B cell (primary cell): ENCODE data around the gene SERPINE2. TPM values are rescaled to one million over a fixed set of nuclear protein-coding genes. Genes with fewer than 3 reads are reported as not detected.

ENCODE experiments used
- ATAC-seq: fragments of 200-7000 bp; cut with Tn5 transposase; one replicate; pipeline ENCODE4 v1.10.0; 2021; ENCODE audit warnings: low read depth, mild to moderate bottlenecking, moderate number of reproducible peaks, moderate library complexity
- CTCF ChIA-PET: fragments of 350-600 bp; sonication (Branson Sonifier 250); formaldehyde crosslinking; loops from one replicate; lab custom pipeline; 2021; ENCODE audit warnings: antibody characterized with exemption, inconsistent platforms; lab: Charles Lee
- POLR2A ChIA-PET: fragments of 350-600 bp; sonication (Branson Sonifier 250); formaldehyde crosslinking; loops from one replicate; lab custom pipeline; 2021; ENCODE audit warnings: antibody characterized with exemption; lab: Charles Lee
- DNase-seq: peaks from one replicate; pipeline ENCODE4 v3.0.0; 2013
- H2AFZ ChIP-seq: 2 replicates; pipeline ENCODE4 v1.6.1; 2012; ENCODE audit warnings: mild to moderate bottlenecking, low read depth, low read length; ENCODE audit not compliant: insufficient read depth, poor library complexity, severe bottlenecking
- H3K27ac ChIP-seq, 2 donors: 1 replicate in 1 of 2; 2 replicates in 1 of 2; pipeline ENCODE4 v1.5.1; 2012 to 2013; ENCODE audit warnings: low read length in 2 of 2, mild to moderate bottlenecking in 2 of 2, moderate library complexity in 1 of 2
- H3K27me3 ChIP-seq, 4 experiments: fragments of 200-600 bp in 1 of 4; sonication (generic) in 1 of 4; replicated peaks in 1 of 4; 1 replicate in 2 of 4; 2 replicates in 2 of 4; pipeline versions ENCODE4 v1.6.1 to v1.7.0; 2013 to 2016; ENCODE audit warnings: low read length in 3 of 4, mild to moderate bottlenecking in 2 of 4, mixed read lengths in 1 of 4, moderate library complexity in 1 of 4; ENCODE audit not compliant: insufficient read depth in 4 of 4, control insufficient read depth in 3 of 4; ENCODE audit errors: control extremely low read depth in 1 of 4
- H3K36me3 ChIP-seq, 2 experiments: replicated peaks in 1 of 2; 1 replicate in 1 of 2; 2 replicates in 1 of 2; pipeline versions ENCODE4 v1.6.1 to v1.7.1; 2013; ENCODE audit warnings: low read length in 1 of 2; ENCODE audit not compliant: insufficient read depth in 2 of 2, control insufficient read depth in 1 of 2; ENCODE audit errors: control extremely low read depth in 1 of 2, extremely low read depth in 1 of 2
- H3K4me1 ChIP-seq, 2 donors: fragments of 200-600 bp in 1 of 2; sonication (generic) in 1 of 2; 1 replicate in 1 of 2; 2 replicates in 1 of 2; pipeline versions ENCODE4 v1.5.1 to v1.6.1; 2013 to 2017; ENCODE audit warnings: low read length in 2 of 2; ENCODE audit not compliant: control insufficient read depth in 2 of 2, insufficient read depth in 2 of 2
- H3K4me2 ChIP-seq: replicated peaks from 2 replicates; pipeline ENCODE3; 2012; ENCODE audit warnings: mild to moderate bottlenecking, low read depth, low read length; ENCODE audit not compliant: poor library complexity, severe bottlenecking
- H3K4me3 ChIP-seq, 5 experiments: fragments of 200-600 bp in 1 of 5; sonication (generic) in 1 of 5; 1 replicate in 3 of 5; 2 replicates in 2 of 5; pipeline versions ENCODE4 v1.5.1 to v1.7.0; 2011 to 2016; ENCODE audit warnings: low read length in 4 of 5, mild to moderate bottlenecking in 4 of 5, low read depth in 2 of 5, control low read depth in 1 of 5, moderate library complexity in 1 of 5; ENCODE audit not compliant: insufficient read depth in 1 of 5; ENCODE audit errors: control extremely low read depth in 1 of 5, extremely low read depth in 1 of 5
- H3K79me2 ChIP-seq: fragments of 200-600 bp; sonication (generic); one replicate; pipeline ENCODE4 v1.6.0; 2016; ENCODE audit warnings: low read length; ENCODE audit not compliant: control insufficient read depth, insufficient read depth
- H3K9ac ChIP-seq: fragments of 200-600 bp; sonication (generic); 2 replicates; pipeline ENCODE4 v1.6.1; 2017; ENCODE audit warnings: mild to moderate bottlenecking, low read length, moderate library complexity
- H3K9me3 ChIP-seq, 3 donors: one replicate each; pipeline versions ENCODE4 v1.6.1 to v1.7.1; 2013; ENCODE audit warnings: low read length in 2 of 3; ENCODE audit not compliant: control insufficient read depth in 2 of 3, insufficient read depth in 1 of 3; ENCODE audit errors: control extremely low read depth in 1 of 3
- H4K20me1 ChIP-seq: 2 replicates; pipeline ENCODE4 v1.6.0; 2012; ENCODE audit warnings: mild to moderate bottlenecking, low read length; ENCODE audit not compliant: insufficient read depth, control insufficient read depth, poor library complexity, severe bottlenecking
- H3K27ac Mint-ChIP-seq: one replicate; pipeline ENCODE4 v1.8.0; 2021; ENCODE audit warnings: mixed read lengths
- H3K27me3 Mint-ChIP-seq: one replicate; pipeline ENCODE4 v1.8.0; 2021; ENCODE audit warnings: mixed read lengths
- H3K4me1 Mint-ChIP-seq: one replicate; pipeline ENCODE4 v1.8.0; 2021; ENCODE audit warnings: mixed read lengths
- H3K4me3 Mint-ChIP-seq: one replicate; pipeline ENCODE4 v1.8.0; 2021; ENCODE audit warnings: mixed read lengths
- H3K9me3 Mint-ChIP-seq: one replicate; pipeline ENCODE4 v1.8.0; 2022; ENCODE audit warnings: mixed read lengths; ENCODE audit not compliant: insufficient read depth
- EZH2 ChIP-seq: IDR thresholded peaks from 2 replicates; pipeline ENCODE4 v1.6.1; 2012; ENCODE audit warnings: borderline replicate concordance, low read depth, mild to moderate bottlenecking, moderate library complexity, low read length; ENCODE audit not compliant: insufficient read depth, poor library complexity, severe bottlenecking
- WGBS: methylation state at CpG from one replicate; pipeline ENCODE4 v1.1.5; 2013; ENCODE audit warnings: missing lambda C conversion rate; ENCODE audit not compliant: insufficient coverage; 5-methylcytosine and 5-hydroxymethylcytosine counted together
- intact Hi-C: fragments of 100-400 bp; cut with micrococcal nuclease; formaldehyde crosslinking; loops from one replicate; pipeline ENCODE4 v1.10.0; 2022
- polyA plus RNA-seq: library from polyadenylated mRNA; depleted of rRNA; stranded (reverse); fragments of >200 nt; gene quantifications from 2 replicates; pipeline ENCODE4 v1.2.3, GENCODE V29; 2012
- total RNA-seq, 2 donors: library from RNA; stranded (reverse); fragments of 120-200 nt in 1 of 2; gene quantifications; 1 replicate in 1 of 2; 2 replicates in 1 of 2; pipeline versions ENCODE4 v1.2.3 to v1.2.4, GENCODE V29; 2013 to 2022
- TF ChIP-seq, protein P1 (sequence below): fragments of 200-600 bp; IDR thresholded peaks from one replicate; pipeline ENCODE4 v1.8.0; 2022; ENCODE audit warnings: antibody characterized with exemption, mild to moderate bottlenecking

The SERPINE2 gene
- total and polyA plus RNA-seq, 2 donors (not counting 1 experiment from before 2014, with no cell fraction given), result 0.45 to 1.8 TPM

DNA sequence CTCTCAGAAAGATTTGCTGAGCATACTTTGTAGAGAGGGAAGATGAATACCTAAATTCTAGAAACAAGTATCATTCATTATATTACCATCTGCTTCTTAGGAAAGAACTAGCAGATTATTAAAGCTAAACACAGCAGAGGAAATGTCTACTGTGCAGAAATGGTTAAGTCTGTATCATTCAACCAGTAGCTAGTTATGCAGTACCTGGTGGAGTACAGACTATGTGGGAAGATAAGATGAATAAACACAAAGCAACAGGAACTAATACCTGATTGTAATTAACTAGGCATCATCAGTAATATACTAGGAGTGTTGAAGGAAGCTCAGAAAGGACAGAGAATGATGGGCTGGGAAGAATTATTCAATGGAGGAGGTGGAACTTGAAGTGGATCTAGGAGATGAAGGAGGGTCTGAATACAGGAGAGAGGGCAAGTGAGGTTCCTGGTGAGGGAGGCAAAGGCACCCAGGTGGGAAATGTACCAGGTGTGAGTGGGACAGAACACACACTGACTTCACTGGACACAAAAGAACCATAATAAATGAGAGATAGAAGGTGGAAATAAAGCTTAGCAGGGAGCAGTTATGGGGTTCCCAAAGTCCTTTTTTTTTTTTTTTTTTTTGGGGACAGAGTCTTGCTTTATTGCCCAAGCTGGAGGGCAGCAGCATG is 103.5 kb downstream of the SERPINE2 start:
- no peaks in the 10 kb centered on the region for H3K27me3 ChIP-seq
- no peak overlapping the region for H2AFZ ChIP-seq
- no peak for ATAC-seq
- peaks cover 70% of the 10 kb centered on the region for H3K4me1 Mint-ChIP-seq
- H3K9ac ChIP-seq, result no peak overlapping the region
- H3K27ac ChIP-seq, result peak overlapping the region in 1 of 2 donors; percentile 11
- ChIA-PET CTCF (interaction anchor here (0.9 to 1.5 kb wide), 3 partner anchors 22 to 36 kb away, joined by 3 to 5 read pairs (median 3); no protein-coding TSS in a partner anchor), POLR2A (interaction anchor here (0.9 kb wide), 1 partner anchor 99 kb away, joined by 4 read pairs; no protein-coding TSS in a partner anchor)
- no peak overlapping the region for H3K4me3 ChIP-seq
- no peak for TF ChIP-seq EZH2
- TF ChIP-seq, protein P1, sequence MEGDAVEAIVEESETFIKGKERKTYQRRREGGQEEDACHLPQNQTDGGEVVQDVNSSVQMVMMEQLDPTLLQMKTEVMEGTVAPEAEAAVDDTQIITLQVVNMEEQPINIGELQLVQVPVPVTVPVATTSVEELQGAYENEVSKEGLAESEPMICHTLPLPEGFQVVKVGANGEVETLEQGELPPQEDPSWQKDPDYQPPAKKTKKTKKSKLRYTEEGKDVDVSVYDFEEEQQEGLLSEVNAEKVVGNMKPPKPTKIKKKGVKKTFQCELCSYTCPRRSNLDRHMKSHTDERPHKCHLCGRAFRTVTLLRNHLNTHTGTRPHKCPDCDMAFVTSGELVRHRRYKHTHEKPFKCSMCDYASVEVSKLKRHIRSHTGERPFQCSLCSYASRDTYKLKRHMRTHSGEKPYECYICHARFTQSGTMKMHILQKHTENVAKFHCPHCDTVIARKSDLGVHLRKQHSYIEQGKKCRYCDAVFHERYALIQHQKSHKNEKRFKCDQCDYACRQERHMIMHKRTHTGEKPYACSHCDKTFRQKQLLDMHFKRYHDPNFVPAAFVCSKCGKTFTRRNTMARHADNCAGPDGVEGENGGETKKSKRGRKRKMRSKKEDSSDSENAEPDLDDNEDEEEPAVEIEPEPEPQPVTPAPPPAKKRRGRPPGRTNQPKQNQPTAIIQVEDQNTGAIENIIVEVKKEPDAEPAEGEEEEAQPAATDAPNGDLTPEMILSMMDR, result no peak
- H3K9me3 ChIP-seq, result peaks cover 0 to 10% (median 4%) of the 10 kb centered on the region in 3 donors
- peaks cover 7% of the 10 kb centered on the region for H3K9me3 Mint-ChIP-seq
- intact Hi-C loops, result no loop called here
- H4K20me1 ChIP-seq, result peaks cover 42% of the 10 kb centered on the region
- DNase-seq, result no peak
- H3K36me3 ChIP-seq, result no peaks in the 10 kb centered on the region
- peak overlapping the region; percentile 4 for H3K27ac Mint-ChIP-seq
- H3K79me2 ChIP-seq, result peaks cover 96% of the 10 kb centered on the region
- no peak overlapping the region for H3K4me2 ChIP-seq
- no peak overlapping the region for H3K4me3 Mint-ChIP-seq
- peaks cover 18 to 30% of the 10 kb centered on the region in 2 donors for H3K4me1 ChIP-seq
- H3K27me3 Mint-ChIP-seq, result no peaks in the 10 kb centered on the region

- H3K4me1 Mint-ChIP-seq, result peaks cover 73% of the 10 kb centered on the region
- Histone ChIP-seq H3K4me3 (no peak overlapping the region), H3K36me3 (no peaks in the 10 kb centered on the region), H3K27ac (no peak overlapping the region), H3K9me3 (peaks cover 0 to 7% (median 4%) of the 10 kb centered on the region in 3 donors), H3K27me3 (no peaks in the 10 kb centered on the region), H3K4me1 (peaks cover 25 to 36% of the 10 kb centered on the region in 2 donors), H4K20me1 (peaks cover 42% of the 10 kb centered on the region), H3K4me2 (no peak overlapping the region), H3K79me2 (peaks cover 96% of the 10 kb centered on the region), H3K9ac (no peak overlapping the region), H2AFZ (no peak overlapping the region)
- H3K4me3 Mint-ChIP-seq, result no peak overlapping the region
- ChIA-PET CTCF (interaction anchor here (0.9 kb wide), 1 partner anchor 58 kb away, joined by 3 read pairs; no protein-coding TSS in a partner anchor), POLR2A (no interaction called here)
- TF ChIP-seq EZH2, result no peak
- TF ChIP-seq, protein P1, result no peak
- no peaks in the 10 kb centered on the region for H3K27me3 Mint-ChIP-seq
- DNase-seq, result no peak
- 96% methylated on average over 4 of the region's 6 CpGs for WGBS
- peaks cover 7% of the 10 kb centered on the region for H3K9me3 Mint-ChIP-seq
- intact Hi-C loops, result no loop called here
- ATAC-seq, result no peak
- H3K27ac Mint-ChIP-seq, result no peak overlapping the region
Observed at GRCh38 chr2:223934870-223935269, 104.2 kb downstream of the SERPINE2 start.
